Stimulated activated CD8-positive, alpha-beta memory T cell treated with anti-CD3 and anti-CD28 coated beads, Interleukin-15, amount 100 ng/mL, for 1 hour (primary cell): Measurements from ENCODE around the gene DSE.

Experiments
- DNase-seq: peaks from one replicate; pipeline ENCODE4 v3.0.0-alpha.2; 2020; ENCODE audit warnings: low read depth

Gene DSE

DNA sequence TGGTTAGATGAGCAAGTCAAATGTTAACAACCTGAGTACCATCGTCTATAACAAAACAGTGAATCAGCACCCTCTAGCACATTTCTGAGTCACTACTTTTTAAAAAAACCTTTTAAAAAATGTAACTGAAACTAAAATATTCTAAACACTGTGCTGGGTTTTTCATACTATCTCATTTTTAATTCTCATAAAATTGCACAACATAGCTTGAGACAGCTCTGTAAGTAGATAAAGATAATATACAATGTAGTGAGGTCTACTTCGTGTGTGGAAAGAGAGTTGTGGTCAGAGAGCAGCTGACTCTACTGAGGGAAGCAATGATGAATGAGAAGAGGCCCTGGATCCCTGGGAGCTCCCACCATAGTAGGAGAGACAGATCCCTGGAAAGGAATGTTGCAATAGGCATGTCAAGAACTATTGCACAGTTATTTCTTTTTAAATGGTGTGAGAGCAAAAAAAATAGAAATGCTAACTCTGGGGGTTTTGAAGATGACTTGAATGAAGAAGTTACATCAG is 76.8 kb downstream of the DSE start:
- no peak for DNase-seq

DNA sequence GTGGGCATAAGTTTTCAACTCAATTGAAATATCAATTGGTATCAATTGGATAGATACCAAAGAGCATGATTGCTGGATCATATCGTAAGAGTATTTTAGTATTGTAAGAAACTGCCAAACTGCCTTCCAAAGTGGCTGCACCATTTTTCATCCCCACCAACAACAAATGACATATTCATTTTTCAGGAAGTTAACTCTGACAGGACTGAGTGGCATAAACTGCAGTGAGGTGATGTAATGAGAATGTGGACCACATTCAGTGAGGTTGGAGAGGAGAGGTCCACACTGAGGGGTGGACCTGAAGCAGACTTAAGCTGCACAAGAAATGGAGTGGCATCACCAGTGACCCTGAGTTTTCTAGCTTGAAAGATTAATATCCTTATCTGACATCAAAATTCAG is 78.8 kb downstream of the DSE start:
- no peak for DNase-seq

DNA sequence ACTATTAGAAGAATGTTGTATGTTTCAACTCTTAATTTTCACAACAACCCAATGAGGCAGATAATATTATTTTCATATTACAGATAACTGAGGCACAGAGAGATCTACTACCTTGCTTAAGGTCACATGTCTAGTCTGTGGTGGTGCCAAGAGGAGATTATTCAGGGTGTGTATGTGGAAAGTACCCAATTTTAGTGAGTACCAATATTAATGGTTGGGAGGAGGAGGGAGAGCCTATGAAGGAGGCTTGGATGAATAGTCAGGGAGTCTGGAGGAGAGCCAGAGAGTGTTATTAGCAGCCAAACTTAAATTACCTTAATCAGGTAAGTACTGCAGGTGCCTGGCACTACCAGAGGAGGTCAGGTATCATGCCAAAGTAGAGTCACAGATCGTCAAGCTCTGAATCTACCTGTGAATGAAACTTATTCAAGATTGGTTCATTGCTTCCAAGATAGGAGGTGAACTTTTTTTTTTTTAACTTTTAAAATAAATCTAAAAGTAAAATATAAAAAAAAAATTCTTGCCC is 79.5 kb downstream of the DSE start:
- DNase-seq = no peak

DNA sequence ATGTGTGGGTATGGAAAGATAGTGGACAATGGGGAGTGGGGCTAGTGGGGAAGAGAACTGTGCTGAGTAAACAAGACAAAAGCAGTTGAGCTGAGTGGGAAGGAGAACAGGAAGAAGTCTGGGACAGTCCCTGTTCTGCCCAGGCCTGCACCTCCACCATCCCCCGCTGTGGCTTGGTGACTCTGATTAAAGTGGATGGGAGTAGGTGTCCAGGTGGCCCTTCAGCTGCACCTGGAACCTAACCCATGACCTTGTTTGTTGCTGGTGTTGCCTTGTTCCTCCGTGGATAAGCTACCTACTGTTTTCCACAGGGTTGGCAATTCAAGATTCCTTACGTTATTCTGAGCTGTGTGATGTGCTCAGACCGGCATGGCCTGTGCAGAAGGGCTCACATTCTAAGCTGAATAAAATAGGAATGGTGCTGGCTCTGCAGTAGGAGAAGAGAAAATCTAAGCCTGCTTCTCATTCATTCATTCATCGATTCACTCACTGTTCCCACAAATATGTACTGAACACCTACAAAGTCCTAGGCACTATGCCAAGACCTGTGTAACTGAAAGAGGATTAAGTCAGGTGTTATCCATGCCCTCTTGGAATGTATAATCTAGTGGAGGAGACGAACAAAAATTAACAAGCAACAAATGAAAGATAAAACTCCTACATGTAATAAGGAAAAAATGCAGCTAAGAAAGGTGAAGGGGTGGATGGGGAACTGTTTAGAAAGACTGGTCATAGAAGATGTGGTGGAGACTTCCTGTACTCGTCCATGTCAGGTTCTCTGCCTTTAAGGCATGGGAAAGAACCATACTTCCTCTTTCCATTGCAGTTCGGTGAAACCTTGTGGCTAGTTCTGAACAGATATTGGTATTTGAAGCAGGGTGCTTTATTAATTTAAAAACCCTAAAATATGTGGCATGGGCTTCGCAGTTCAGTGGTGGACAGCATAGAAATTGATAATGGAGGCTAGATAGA is 80.3 kb downstream of the DSE start:
- DNase-seq = no peak

DNA sequence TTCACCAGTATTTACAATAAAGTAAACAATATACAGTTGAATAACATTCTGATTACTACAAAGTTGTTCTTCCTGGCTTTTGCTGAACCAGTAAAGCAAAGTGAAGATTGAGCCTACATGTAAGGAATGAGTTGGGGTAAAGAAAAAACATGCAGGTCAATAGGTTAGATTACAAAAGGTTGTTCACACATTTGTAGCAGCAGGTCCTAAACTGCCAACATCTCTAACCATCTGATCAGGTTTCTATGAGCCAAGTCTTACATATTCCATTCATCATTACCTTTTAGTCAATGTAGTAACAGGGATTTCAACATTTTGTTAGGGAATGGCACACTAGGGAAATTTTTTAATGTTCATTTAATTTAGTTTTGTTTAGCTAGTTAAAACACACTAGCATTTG is 81.2 kb downstream of the DSE start:
- no peak for DNase-seq

DNA sequence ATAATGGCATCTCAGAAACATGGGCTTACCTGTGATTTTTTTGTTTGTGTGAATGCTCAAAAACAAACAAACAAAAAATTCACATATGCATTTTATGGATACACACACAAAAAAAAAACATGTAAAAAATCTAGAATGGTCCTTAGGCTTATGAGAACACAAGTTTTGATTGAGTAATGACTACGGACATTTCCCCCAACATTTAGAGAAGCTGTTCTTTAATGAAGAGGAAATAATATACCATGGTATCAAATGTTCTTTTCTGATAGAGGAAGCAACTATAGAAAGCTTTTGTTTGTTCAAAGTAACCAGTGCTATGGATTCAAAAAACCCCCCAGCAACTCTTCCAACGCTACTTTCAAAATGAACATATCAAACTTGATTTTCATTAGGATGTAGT is 81.8 kb downstream of the DSE start:
- DNase-seq = no peak

DNA sequence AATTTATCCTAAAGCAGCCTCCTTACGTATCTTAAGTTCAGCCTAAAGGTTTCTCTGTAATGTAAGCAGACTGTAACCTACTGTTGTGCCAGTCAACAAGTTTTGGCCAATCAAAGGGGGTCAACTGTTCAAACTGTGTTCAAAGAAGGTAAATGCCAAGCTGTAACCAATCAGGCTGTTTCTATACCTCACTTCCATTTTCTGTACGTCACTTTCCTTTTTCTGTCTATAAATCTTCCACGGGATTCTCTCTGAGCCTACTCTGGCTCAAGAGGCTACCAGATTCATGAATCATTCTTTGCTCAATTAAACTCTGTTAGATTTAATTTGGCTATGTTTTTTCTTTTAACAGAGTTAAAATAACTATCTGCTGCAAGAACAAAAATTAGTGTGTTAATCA is 85.4 kb downstream of the DSE start:
- no peak for DNase-seq

DNA sequence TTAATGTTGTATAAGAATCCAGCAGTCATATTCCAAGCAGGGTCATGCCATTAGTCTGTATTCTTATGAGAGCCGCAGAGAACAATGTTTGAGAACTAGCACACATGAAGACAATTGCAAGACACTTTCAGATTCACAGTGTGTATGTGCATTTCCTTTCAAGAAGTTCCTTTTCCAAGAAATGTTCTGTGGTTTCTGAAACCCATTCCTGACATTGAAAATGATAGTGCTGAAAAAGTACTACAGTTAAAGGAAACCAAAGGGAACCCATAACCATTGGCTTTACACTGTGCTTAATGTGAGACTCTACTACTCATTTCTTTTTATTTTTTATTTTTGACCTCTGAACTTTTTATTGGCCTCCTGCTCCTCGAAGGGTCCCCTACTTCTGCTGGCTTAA is 86.2 kb downstream of the DSE start:
- DNase-seq = no peak

DNA sequence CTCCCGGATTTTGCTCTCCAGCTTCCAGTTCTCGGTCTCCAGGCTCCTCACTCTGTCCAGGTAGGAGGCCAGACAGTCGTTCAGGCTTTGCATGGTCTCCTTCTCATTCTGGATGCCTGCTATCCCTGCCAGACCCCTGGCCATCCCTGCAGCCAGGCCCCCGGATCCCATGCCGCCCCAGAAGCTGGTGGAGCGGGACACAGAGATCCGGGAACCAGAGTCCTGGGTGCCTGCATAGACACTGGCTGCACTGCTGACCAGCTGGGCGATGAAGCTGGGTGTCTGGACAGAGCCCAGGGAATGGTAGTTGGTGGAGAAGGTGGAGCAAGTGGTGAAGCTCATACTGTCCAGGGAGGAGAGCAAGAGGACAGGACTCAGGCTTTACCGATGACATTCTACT is 87.5 kb downstream of the DSE start:
- DNase-seq = no peak

DNA sequence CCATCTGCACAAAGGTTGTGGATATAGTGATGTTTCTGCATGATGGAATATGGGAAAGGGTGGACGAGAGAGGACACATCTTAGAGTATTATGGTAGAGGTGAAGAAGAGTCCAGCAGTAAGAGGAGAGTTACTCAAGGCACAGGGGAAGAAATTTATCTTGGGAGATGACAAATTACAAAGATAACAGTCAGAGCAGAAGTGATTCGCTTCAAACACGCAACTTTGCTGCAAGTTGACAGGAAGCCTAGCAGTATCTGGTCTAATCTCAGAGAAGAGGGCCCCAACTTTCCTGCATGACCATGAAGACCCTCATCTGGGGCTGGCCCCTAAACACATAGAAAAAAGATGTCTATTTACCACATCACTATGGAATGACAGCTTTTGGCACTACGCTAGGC is 89.2 kb downstream of the DSE start:
- no peak for DNase-seq

DNA sequence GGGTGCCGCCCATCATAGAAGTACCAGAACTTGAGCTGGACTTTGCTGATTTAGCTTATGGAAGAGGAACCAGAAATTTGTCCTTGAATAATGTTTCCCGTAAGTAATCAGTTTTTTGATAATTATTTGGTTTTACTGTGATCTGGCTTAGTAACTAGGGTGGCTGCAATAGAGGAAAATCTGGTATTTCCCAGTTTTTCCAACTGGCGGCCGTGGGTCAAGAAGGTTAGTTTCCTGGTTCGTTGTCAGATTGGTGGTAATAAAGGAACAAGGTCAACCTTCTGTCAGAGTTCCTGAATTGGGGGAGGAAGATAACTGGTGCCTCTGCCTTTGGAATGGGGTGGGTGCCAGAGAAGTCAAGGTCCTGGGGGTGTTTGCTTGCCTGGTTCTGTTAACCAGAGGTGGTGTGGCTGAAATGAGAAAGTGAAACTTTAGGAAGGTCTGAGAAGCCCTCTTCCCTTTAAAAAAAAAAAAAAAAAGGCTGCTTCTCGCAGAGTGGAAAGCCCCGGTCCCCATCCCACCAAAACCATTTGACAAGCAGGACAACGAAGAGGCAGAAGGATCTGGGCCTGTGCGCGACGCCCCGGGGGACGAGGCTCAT is 90.7 kb downstream of the DSE start, which contains the start of gene CALHM6:
Gene CALHM6, plus strand, starts transcription at position 45 of the 601 bp plus-strand sequence. Its CDS starts 555 bp downstream, at position 600.
- no peak for DNase-seq

DNA sequence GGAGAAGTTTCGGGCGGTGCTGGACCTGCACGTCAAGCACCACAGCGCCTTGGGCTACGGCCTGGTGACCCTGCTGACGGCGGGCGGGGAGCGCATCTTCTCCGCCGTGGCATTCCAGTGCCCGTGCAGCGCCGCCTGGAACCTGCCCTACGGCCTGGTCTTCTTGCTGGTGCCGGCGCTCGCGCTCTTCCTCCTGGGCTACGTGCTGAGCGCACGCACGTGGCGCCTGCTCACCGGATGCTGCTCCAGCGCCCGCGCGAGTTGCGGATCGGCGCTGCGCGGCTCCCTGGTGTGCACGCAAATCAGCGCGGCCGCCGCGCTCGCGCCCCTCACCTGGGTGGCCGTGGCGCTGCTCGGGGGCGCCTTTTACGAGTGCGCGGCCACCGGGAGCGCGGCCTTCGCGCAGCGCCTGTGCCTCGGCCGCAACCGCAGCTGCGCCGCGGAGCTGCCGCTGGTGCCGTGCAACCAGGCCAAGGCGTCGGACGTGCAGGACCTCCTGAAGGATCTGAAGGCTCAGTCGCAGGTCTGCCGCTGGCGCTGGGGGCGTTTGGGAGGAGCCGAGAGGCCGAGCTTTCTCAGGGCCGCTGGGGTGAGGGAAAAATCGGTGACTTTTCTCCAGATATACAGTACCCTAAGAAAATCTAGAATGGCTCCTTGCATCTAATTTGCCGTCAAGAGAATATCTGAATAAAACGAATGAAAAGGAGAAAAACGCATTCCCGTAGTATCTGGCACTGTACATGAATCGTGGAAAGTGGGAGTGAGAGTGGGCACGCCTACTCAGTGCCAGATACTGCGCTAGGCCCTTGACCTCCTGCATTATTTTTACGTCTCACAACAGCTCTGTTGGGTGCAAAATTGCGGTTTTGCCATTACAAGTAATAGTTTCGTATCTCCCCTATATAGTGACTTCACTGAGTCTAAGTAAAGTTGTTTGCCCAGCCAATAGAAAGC is 91.5 kb downstream of the DSE start:
- DNase-seq = no peak

DNA sequence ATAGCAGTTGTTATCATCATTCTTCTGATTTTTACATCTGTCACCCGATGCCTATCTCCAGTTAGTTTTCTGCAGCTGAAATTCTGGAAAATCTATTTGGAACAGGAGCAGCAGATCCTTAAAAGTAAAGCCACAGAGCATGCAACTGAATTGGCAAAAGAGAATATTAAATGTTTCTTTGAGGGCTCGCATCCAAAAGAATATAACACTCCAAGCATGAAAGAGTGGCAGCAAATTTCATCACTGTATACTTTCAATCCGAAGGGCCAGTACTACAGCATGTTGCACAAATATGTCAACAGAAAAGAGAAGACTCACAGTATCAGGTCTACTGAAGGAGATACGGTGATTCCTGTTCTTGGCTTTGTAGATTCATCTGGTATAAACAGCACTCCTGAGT is 92.6 kb downstream of the DSE start:
- DNase-seq = no peak

DNA sequence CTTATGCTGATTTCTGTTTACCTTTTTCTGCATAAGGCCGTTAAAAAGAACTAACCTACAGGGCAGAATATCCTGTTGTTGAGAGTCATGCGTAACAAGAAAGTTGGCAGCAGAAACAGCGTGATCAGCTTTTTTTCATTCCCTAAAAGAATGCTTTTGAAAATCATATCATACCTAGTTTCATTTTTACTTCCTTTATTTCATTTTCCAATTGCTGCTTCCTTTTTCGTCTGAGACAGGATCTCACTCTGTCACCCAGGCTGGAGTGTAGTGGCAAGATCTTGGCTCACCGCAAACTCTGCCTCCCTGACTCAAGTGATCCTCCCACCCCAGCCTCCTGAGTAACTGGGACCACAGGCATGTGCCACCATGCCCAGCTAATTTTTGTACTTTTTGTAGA is 94.5 kb downstream of the DSE start:
- DNase-seq = no peak

DNA sequence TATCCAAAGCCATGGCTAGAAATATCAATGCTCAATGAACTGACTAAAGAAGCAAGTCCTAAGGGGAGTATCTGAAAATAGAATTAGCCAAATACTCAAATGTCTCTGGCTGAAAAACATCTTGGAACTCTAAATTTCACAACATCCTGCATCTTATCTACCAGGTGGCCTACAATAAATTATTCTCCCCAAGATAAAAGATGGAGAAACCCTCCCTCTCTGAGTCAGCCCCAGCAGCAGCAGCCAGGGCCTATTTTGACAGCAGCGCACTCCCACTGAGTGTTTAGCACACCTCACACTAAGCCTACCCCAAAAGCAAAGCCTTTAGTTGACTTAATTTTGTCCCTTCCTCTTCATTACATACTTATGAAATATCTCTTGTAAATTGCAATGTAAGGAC is 96.3 kb downstream of the DSE start:
- DNase-seq = no peak

DNA sequence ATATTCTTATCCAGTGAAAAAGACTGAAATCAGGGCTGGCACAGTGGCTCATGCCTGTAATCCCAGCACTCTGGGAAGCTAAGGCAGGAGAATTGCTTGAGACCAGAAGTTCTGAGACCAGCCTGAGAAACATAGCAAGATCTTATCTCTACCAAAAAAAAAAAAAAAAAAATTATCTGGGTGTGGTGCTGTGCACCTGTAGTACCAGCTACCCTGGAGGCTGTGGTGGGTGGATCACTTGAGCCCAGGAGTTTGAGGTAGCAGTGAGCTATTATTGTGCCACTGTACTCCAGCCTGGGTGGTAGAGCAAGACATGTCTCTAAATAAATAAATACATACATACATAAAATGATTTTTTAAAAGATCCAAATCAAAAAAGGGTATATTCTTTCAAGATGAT is 96.8 kb downstream of the DSE start:
- no peak for DNase-seq

DNA sequence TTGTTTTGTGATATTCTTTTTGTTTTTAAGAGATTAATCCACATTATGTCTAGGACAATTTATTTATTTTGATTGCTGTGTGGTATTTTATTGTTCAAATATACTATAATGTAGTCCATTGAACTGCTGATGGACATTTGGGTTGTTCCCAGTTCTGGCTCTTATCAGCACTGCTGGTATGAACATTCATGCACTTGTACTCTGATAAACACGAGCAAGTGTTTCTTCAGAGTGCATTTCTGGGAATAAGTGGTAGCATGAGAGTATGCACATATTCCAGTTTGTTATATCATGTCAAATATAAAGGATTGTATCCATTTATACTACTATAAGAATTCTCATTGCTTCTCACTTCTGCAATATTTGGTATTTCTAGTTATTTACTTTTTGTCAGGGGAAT is 97.5 kb downstream of the DSE start:
- DNase-seq = no peak

DNA sequence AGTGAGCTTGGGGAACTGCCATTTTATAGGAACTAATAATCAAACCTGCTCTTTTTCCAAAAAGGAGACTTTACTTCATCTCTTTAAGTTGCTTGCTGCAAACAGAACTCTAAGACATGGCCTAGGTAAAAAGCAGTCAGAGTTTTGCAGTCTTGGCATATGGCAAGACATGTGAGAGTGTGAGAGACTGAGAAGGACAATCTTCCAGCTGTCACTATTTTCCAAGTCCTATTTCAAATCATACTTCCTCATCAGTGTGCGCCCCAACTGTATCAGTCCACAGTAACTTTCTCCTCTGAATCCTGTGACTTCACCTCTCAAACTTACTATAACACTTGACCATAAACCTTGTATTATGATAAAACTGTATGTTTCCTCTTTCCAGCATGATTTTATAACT is 100.8 kb downstream of the DSE start:
- no peak for DNase-seq

DNA sequence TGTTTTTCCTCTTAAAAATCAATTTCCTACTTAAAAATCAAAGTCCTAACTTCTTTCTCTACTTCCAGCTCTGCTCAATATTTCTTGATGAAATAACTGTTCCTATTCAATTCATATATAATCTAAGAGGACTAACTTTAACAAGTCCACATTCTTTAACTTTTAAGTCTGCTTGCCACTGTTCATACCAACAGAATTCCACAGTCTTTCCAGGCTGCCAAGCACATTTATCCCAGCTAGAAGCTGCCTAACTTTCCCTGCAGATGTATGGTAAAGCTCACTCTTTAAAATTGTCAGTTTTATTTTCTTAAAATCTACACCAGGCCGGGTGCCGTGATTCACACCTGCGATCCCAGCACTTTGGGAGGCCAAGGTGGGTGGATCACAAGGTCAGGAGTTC is 102.0 kb downstream of the DSE start:
- DNase-seq = no peak

DNA sequence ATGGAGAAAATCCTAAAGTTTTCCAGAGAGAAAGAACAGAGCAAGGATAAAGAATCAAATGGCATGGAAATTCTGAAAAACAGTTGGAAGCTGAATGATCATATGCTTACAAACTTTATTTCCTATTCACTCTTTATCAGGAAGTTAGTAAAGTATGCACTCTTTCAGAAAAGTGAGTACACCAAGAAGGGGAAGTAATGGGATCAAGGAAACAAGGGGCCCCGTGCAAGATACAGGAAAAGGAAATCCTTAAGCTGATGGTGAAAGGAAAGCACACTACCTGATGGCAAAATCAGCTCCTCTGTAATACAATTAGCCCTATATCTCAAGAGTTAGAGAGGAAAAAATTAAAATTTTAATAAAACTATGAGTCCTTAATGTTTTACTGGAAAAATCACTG is 104.4 kb downstream of the DSE start:
- DNase-seq = no peak

DNA sequence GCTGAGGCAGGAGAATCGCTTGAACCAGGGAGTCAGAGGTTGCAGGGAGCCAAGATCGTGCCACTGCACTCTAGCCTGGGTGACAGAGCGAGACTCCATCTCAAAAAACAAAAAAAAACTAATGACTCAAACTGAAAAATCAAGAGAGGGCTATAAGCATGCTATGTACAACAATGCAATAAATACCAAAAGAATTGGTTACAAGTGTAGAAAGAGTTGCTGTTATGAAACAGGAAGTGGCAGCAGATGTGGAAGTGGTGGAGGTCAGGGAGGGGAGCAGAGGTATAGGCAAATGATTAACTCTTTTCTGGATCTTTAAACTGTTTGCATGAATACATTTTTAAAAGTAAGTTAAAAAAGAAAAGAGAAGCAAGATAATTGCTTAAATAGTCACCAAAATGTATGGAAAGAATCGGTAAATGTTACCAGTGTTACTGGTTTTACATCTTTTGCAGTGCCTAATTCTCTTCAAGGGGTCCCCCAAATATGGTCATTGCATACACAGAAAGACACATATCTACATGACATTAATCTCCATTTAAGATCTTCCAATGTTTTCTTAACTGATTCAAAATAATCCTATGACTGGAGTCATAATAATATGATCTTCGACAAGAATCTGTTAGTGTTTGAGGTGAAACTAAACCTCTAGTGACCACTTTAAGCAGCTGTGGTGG is 105.4 kb downstream of the DSE start:
- DNase-seq = no peak
